HepG2 (cell line): ENCODE data around the gene FAM222A. TPM values are rescaled to one million over a fixed set of nuclear protein-coding genes. Genes with fewer than 3 reads are reported as not detected.

Experiments used
- ATRX ChIP-seq: sonication (generic); formaldehyde crosslinking; IDR thresholded peaks from 2 replicates; pipeline ENCODE4 v1.4.0; 2020; ENCODE audit warnings: missing genetic modification reagents, borderline replicate concordance
- CBX2 ChIP-seq, 2 experiments: fragments of 200-600 bp in 1 of 2; sonication (generic); formaldehyde crosslinking in 1 of 2; IDR thresholded peaks; 2 replicates each; pipeline versions ENCODE4 v1.7.0 to v1.8.1; 2018 to 2022; ENCODE audit warnings: low read depth in 2 of 2, low read length in 1 of 2, mild to moderate bottlenecking in 1 of 2, missing genetic modification reagents in 1 of 2
- HHEX ChIP-seq: IDR thresholded peaks from 2 replicates; pipeline ENCODE4 v1.6.1; 2016; ENCODE audit warnings: control low read depth
- RBFOX2 ChIP-seq: fragments of 200-400 bp; formaldehyde crosslinking; IDR thresholded peaks from 2 replicates; pipeline ENCODE4 v1.6.1; 2017; ENCODE audit warnings: low read depth, mild to moderate bottlenecking, low read length
- SALL1 ChIP-seq: sonication (generic); formaldehyde crosslinking; IDR thresholded peaks from 2 replicates; pipeline ENCODE4 v1.8.0; 2022; ENCODE audit warnings: mild to moderate bottlenecking, missing genetic modification reagents
- ZNF260 ChIP-seq: sonication (generic); formaldehyde crosslinking; IDR thresholded peaks from 2 replicates; pipeline ENCODE4 v1.4.0; 2020; ENCODE audit warnings: missing genetic modification reagents, low read depth, mild to moderate bottlenecking, borderline replicate concordance
- ZNF34 ChIP-seq: sonication (generic); formaldehyde crosslinking; IDR thresholded peaks from 2 replicates; pipeline ENCODE4 v1.4.0; 2020; ENCODE audit warnings: mild to moderate bottlenecking, missing genetic modification reagents, borderline replicate concordance
- ZNF556 ChIP-seq: sonication (generic); formaldehyde crosslinking; IDR thresholded peaks from 2 replicates; pipeline ENCODE4 v1.4.0; 2020; ENCODE audit warnings: mild to moderate bottlenecking, missing genetic modification reagents, borderline replicate concordance
- ZNF605 ChIP-seq: sonication (generic); formaldehyde crosslinking; IDR thresholded peaks from 2 replicates; pipeline ENCODE4 v1.8.0; 2022; ENCODE audit warnings: mild to moderate bottlenecking, missing genetic modification reagents
- ZNF782 ChIP-seq: sonication (generic); formaldehyde crosslinking; IDR thresholded peaks from 2 replicates; pipeline ENCODE4 v1.4.0; 2020; ENCODE audit warnings: missing genetic modification reagents, mild to moderate bottlenecking, borderline replicate concordance
- polyA plus RNA-seq, 8 experiments: library from polyadenylated mRNA; depleted of rRNA in 3 of 8; stranded (reverse) in 7 of 8; unstranded in 1 of 8; fragments of >200 nt; fragmentation: Illumina TruSeq in 4 of 8; extraction: Trizol in 4 of 8; gene quantifications; 2 replicates each; pipeline versions ENCODE4 v1.2.1 to v1.2.3, GENCODE V29; 2011 to 2016; ENCODE audit warnings: low read depth in 4 of 8, missing spikeins in 1 of 8, mixed read lengths in 1 of 8; ENCODE audit not compliant: insufficient read depth in 1 of 8
- total RNA-seq, 5 experiments: library from RNA; depleted of rRNA; stranded (reverse); fragments of >200 nt; fragmentation: Illumina TruSeq; extraction: Trizol; gene quantifications; 2 replicates each; pipeline ENCODE4 v1.2.3, GENCODE V29; 2016; ENCODE audit warnings: low read depth in 1 of 5
- TF ChIP-seq, protein P1 (sequence below): sonication (generic); formaldehyde crosslinking; IDR thresholded peaks from 2 replicates; pipeline ENCODE4 v1.4.0; 2020; ENCODE audit warnings: missing genetic modification reagents
- TF ChIP-seq, protein P2 (sequence below): sonication (generic); formaldehyde crosslinking; IDR thresholded peaks from 2 replicates; pipeline ENCODE4 v1.4.0; 2020; ENCODE audit warnings: mild to moderate bottlenecking, low read depth, missing genetic modification reagents
- TF ChIP-seq, protein P3 (sequence below): sonication (generic); formaldehyde crosslinking; IDR thresholded peaks from 2 replicates; pipeline ENCODE4 v1.4.0; 2020; ENCODE audit warnings: missing genetic modification reagents
- TF ChIP-seq, protein P4 (sequence below), 2 experiments: sonication (generic) in 1 of 2; formaldehyde crosslinking in 1 of 2; IDR thresholded peaks; 2 replicates each; pipeline versions ENCODE4 v1.4.0 to v1.6.1; 2018 to 2020; ENCODE audit warnings: missing genetic modification reagents in 2 of 2, borderline replicate concordance in 1 of 2, low read depth in 1 of 2, mild to moderate bottlenecking in 1 of 2, missing biosample characterization in 1 of 2
- TF ChIP-seq, protein P5 (sequence below): sonication (generic); formaldehyde crosslinking; IDR thresholded peaks from 2 replicates; pipeline ENCODE4 v1.8.0; 2022; ENCODE audit warnings: low read depth, missing genetic modification reagents

FAM222A gene
- total and polyA plus RNA-seq, 2 of the 13 experiments (the other 11 are each of a cell fraction or from before 2014, with no cell fraction given), result 2.7 to 9.6 TPM

DNA sequence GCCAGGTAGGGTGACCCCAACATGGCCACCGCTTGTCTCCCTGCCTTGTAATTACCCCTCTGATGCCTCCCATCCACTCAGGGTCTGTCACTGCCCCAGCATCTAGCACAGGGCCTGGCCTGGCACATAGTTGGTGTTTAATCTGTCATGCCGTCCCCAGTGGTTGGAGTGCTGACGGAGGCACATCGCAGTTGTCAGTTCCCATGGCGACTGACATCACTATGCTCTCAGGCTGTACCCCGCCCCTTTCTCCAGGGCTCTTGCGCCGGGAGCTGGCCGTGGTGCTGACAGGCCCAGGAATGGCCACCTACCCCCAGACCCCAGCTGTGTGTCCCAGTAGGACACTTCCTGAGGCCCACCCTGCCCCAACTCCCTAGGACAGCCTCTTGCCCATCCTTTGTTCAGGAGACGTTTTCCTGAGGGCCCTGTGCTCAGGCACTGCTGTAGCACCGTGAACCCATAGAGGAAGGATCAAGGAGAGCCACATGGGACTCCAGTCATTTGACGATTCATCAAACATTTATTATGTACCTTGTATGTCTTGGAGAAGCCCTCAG is 23.0 kb downstream of the FAM222A start (continued):
- TF ChIP-seq, protein P1, sequence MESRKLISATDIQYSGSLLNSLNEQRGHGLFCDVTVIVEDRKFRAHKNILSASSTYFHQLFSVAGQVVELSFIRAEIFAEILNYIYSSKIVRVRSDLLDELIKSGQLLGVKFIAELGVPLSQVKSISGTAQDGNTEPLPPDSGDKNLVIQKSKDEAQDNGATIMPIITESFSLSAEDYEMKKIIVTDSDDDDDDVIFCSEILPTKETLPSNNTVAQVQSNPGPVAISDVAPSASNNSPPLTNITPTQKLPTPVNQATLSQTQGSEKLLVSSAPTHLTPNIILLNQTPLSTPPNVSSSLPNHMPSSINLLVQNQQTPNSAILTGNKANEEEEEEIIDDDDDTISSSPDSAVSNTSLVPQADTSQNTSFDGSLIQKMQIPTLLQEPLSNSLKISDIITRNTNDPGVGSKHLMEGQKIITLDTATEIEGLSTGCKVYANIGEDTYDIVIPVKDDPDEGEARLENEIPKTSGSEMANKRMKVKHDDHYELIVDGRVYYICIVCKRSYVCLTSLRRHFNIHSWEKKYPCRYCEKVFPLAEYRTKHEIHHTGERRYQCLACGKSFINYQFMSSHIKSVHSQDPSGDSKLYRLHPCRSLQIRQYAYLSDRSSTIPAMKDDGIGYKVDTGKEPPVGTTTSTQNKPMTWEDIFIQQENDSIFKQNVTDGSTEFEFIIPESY (CRISPR knock-in tag), result 0 out of 2 replicates have a peak, but pooled peaks have one; percentile 37
- TF ChIP-seq ZNF260 (CRISPR knock-in tag) (no peak), RBFOX2 (no peak), ZNF782 (no peak), ZNF34 (CRISPR knock-in tag) (no peak), SALL1 (peak; percentile 65), ZNF605 (0 out of 2 replicates have a peak, but pooled peaks have one; percentile 47), ATRX (no peak), CBX2 (IDR thresholded peaks at IDR 0.05; ENCODE audit: low read depth, low read length) (no peak), CBX2 (CRISPR knock-in tag; IDR thresholded peaks at IDR 0.05; ENCODE audit: low read depth) (no peak), HHEX (CRISPR knock-in tag) (no peak), ZNF556 (CRISPR knock-in tag) (no peak)
- TF ChIP-seq, protein P2, sequence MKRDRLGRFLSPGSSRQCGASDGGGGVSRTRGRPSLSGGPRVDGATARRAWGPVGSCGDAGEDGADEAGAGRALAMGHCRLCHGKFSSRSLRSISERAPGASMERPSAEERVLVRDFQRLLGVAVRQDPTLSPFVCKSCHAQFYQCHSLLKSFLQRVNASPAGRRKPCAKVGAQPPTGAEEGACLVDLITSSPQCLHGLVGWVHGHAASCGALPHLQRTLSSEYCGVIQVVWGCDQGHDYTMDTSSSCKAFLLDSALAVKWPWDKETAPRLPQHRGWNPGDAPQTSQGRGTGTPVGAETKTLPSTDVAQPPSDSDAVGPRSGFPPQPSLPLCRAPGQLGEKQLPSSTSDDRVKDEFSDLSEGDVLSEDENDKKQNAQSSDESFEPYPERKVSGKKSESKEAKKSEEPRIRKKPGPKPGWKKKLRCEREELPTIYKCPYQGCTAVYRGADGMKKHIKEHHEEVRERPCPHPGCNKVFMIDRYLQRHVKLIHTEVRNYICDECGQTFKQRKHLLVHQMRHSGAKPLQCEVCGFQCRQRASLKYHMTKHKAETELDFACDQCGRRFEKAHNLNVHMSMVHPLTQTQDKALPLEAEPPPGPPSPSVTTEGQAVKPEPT, result 0 out of 2 replicates have a peak, but pooled peaks have one; percentile 25
- TF ChIP-seq, protein P3, sequence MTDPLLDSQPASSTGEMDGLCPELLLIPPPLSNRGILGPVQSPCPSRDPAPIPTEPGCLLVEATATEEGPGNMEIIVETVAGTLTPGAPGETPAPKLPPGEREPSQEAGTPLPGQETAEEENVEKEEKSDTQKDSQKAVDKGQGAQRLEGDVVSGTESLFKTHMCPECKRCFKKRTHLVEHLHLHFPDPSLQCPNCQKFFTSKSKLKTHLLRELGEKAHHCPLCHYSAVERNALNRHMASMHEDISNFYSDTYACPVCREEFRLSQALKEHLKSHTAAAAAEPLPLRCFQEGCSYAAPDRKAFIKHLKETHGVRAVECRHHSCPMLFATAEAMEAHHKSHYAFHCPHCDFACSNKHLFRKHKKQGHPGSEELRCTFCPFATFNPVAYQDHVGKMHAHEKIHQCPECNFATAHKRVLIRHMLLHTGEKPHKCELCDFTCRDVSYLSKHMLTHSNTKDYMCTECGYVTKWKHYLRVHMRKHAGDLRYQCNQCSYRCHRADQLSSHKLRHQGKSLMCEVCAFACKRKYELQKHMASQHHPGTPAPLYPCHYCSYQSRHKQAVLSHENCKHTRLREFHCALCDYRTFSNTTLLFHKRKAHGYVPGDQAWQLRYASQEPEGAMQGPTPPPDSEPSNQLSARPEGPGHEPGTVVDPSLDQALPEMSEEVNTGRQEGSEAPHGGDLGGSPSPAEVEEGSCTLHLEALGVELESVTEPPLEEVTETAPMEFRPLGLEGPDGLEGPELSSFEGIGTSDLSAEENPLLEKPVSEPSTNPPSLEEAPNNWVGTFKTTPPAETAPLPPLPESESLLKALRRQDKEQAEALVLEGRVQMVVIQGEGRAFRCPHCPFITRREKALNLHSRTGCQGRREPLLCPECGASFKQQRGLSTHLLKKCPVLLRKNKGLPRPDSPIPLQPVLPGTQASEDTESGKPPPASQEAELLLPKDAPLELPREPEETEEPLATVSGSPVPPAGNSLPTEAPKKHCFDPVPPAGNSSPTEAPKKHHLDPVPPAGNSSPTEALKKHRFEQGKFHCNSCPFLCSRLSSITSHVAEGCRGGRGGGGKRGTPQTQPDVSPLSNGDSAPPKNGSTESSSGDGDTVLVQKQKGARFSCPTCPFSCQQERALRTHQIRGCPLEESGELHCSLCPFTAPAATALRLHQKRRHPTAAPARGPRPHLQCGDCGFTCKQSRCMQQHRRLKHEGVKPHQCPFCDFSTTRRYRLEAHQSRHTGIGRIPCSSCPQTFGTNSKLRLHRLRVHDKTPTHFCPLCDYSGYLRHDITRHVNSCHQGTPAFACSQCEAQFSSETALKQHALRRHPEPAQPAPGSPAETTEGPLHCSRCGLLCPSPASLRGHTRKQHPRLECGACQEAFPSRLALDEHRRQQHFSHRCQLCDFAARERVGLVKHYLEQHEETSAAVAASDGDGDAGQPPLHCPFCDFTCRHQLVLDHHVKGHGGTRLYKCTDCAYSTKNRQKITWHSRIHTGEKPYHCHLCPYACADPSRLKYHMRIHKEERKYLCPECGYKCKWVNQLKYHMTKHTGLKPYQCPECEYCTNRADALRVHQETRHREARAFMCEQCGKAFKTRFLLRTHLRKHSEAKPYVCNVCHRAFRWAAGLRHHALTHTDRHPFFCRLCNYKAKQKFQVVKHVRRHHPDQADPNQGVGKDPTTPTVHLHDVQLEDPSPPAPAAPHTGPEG (CRISPR knock-in tag), result no peak
- TF ChIP-seq, protein P4, sequence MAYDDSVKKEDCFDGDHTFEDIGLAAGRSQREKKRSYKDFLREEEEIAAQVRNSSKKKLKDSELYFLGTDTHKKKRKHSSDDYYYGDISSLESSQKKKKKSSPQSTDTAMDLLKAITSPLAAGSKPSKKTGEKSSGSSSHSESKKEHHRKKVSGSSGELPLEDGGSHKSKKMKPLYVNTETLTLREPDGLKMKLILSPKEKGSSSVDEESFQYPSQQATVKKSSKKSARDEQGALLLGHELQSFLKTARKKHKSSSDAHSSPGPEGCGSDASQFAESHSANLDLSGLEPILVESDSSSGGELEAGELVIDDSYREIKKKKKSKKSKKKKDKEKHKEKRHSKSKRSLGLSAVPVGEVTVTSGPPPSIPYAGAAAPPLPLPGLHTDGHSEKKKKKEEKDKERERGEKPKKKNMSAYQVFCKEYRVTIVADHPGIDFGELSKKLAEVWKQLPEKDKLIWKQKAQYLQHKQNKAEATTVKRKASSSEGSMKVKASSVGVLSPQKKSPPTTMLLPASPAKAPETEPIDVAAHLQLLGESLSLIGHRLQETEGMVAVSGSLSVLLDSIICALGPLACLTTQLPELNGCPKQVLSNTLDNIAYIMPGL (CRISPR knock-in tag; IDR thresholded peaks at IDR 0.05; ENCODE audit: borderline replicate concordance in 1 of 2, low read depth in 1 of 2), result no peak
- TF ChIP-seq, protein P5, sequence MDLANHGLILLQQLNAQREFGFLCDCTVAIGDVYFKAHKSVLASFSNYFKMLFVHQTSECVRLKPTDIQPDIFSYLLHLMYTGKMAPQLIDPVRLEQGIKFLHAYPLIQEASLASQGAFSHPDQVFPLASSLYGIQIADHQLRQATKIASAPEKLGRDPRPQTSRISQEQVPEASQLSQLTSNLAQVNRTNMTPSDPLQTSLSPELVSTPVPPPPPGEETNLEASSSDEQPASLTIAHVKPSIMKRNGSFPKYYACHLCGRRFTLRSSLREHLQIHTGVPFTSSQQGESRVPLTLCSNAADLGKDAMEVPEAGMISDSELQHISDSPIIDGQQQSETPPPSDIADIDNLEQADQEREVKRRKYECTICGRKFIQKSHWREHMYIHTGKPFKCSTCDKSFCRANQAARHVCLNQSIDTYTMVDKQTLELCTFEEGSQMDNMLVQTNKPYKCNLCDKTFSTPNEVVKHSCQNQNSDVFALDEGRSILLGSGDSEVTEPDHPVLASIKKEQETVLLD, result no peak
